LHCN-M2 (cell line): ENCODE results near the gene ZDHHC14. TPM values are rescaled to one million over a fixed set of nuclear protein-coding genes. Genes with fewer than 3 reads are reported as not detected.
"Not testable (repeated sequence)": the region's sequence is repeated elsewhere in the genome, so short reads cannot be mapped to it uniquely, and the experiment has no call there.

Source experiments
- DNase-seq: peaks from one replicate; pipeline ENCODE4 v3.0.0-alpha.2; 2012; ENCODE audit warnings: low read depth
- total RNA-seq: library from RNA; depleted of rRNA; stranded (reverse); fragments of >200 nt; gene quantifications from 2 replicates; pipeline ENCODE4 v1.2.3, GENCODE V29; 2014

The ZDHHC14 gene
- total RNA-seq, 1 experiment from 2014 or later = 2.2 TPM

- no peak for DNase-seq
Observed at GRCh38 chr6:157685596-157686280, 304.7 kb downstream of the ZDHHC14 start.

GRCh38 chr6:157688275-157688959, 307.4 kb downstream of the ZDHHC14 start:
- no peak for DNase-seq

- peak; percentile 84 for DNase-seq
Observed at GRCh38 chr6:157688960-157689599, 308.1 kb downstream of the ZDHHC14 start.

GRCh38 chr6:157689875-157690274, 308.9 kb downstream of the ZDHHC14 start:
- no peak for DNase-seq

- DNase-seq = no peak
Observed at GRCh38 chr6:157690441-157691210, 309.6 kb downstream of the ZDHHC14 start.

- not testable (repeated sequence) for DNase-seq
Observed at GRCh38 chr6:157691621-157692020, 310.6 kb downstream of the ZDHHC14 start.

GRCh38 chr6:157693867-157694266, 312.9 kb downstream of the ZDHHC14 start:
- no peak for DNase-seq

GRCh38 chr6:157695301-157696040, 314.5 kb downstream of the ZDHHC14 start:
- DNase-seq = no peak

DNA sequence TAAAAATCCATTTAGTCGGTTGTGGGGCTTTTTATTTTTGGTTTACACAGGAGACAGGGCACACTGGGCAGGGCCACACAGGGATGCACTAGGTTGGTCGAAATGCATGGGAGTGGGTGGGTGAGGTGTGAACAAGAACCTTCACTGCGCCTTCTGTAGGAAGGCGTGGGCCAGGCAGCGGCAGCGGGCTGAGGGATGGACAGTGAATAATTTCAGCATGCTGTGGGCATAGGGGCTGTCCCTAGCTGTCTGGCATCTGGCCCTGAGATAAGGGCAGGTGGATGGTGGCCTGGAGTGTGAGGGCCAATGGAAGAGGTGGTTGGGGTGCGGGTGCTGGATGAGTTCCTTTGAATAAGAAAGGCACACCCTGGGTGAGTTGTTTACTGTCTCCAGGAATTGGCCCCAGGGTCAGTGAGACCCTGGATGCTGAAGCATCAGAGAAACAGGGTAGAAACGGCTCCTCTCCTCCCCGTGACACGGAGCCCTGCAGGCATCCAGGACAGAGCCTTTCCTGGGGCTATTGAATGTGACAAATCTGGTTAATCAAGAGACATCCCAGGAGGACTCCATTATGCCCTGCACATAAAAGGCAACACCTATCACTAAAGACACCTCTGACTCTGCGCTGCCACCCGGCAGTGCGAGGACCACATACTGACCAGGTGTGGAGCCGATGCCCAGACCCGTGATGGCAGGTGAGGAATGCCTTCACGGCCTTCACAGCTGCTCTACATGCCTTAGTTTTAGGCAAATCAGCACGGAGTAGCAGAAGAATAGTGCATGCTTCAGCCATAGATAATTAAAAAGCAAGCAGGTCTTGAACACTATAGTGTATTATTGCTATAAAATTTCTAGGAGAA, 319.0 kb downstream of the ZDHHC14 start:
- DNase-seq = no peak

GRCh38 chr6:157706351-157706750, 325.4 kb downstream of the ZDHHC14 start:
- DNase-seq = not testable (repeated sequence)

DNA sequence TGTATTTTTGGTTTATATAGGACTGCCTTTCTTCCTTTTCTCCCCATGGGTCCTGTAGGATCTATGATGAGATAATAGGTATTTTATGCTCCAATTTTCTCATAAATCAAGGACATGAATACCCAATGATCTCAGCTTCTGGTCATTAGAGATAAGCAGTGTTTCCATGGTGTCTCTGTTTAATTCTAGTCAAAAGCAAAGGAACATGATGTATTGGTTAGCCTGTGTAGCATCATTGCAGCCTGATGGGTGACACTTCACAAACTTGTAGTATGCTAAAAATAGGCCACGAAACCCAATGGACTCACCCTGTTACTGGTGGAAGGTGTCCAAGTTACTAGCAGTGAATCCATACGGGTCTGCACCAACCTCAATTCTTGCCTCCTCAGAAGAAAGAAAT, 325.9 kb downstream of the ZDHHC14 start:
- no peak for DNase-seq

DNA sequence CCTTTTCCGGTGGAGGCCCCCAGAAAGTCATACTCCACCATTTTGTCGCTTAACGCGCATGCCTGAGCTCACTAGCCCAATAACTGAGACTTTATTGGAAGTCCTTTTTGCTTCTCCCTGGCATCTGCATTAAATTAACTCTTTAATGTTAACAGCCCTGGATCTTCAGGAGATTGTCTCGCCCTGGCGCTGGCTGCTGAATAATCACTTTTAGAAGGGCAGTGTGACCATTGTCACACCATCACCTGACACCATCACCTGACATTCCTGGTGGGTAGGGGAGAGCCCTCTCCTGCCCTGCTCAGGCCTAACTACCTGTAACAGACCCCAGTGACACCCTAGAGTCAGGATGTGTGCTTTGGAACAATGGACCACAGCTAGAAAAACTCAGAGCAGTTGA, 326.6 kb downstream of the ZDHHC14 start:
- no peak for DNase-seq

- DNase-seq = no peak
Observed at GRCh38 chr6:157708239-157708638, 327.2 kb downstream of the ZDHHC14 start.

DNA sequence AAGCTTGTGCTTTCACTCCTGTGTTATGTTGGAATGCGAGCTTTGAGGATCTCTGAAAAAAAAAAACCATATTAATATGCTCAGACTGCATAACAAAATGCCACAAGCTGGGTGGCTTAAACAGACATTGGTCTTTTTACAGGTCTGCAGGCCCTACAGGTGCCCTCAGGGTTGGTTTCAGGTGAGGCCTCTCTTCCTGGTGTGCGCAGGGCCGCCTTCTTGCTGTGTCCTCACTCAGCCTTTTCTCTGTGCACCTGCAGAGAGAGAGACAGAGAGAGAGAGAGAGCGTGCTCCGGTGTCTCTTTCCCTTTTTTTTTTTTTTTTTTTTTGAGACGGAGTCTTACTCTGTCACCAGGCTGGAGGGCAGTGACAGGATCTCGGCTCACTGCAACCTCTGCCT, 327.9 kb downstream of the ZDHHC14 start:
- DNase-seq = no peak

- no peak for DNase-seq
Observed at GRCh38 chr6:157709555-157709954, 328.6 kb downstream of the ZDHHC14 start.

DNA sequence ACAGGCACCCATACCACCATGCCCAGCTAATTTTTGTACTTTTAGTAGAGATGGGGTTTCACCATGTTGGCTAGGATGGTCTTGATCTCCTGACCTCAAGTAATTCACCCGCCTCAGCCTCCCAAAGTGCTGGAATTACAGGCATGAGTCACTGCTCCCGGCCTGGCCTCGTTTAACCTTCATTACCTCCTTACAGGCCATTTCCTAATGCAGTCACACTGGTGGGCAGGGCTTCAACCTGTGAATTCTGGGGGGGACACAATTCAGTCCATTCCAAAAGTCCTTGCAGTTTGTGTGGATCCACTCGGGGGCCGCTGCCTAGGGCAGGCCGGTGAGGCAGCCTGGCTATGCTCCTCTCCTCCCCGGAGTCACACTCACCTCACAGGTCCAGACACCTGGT, 329.6 kb downstream of the ZDHHC14 start:
- DNase-seq = no peak

GRCh38 chr6:157711060-157711459, 330.1 kb downstream of the ZDHHC14 start:
- no peak for DNase-seq

DNA sequence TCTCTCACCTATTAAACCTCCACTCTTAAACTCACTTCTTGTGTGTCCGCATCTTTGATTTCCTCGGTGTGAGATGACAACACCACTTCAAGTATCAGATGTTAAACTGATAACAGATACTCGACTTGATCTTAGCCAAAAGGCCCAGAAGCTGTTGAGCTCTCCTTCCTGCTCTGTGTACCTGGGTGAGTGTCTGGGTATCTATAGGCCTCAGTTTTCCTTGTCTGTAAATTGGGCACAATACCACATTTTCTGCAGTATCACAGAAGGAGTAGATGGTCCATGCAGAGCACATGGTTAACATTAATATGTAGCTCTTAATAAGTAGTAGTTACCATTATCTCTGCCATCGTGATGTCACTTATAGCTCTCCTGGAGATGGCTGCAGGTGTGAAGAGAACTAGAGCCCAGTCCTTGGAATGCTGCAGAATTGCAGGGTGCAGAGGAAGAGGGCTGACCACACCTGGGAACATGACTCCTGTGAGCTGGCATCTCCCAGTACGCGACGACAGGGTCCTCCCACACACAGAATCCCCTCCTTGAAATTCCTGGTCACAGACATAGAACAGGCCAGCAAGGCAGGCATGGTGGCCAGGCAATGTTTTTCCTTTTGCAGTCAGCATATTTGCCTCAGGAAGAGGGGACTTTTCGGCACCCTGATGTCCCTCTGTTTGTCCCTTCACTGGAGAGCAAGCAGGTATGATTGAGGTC, 331.8 kb downstream of the ZDHHC14 start:
- no peak for DNase-seq

GRCh38 chr6:157713451-157714152, 332.6 kb downstream of the ZDHHC14 start:
- no peak for DNase-seq
